HepG2 (cell line): ENCODE data around the gene CCDC106. TPM values are rescaled to one million over a fixed set of nuclear protein-coding genes. Genes with fewer than 3 reads are reported as not detected.

Source experiments
- AGO1 ChIP-seq: fragments of 200-400 bp; formaldehyde crosslinking; IDR thresholded peaks from 2 replicates; pipeline ENCODE4 v1.6.1; 2017; ENCODE audit warnings: mild to moderate bottlenecking, low read depth, low read length, moderate library complexity; ENCODE audit not compliant: poor library complexity, severe bottlenecking
- ASH2L ChIP-seq: fragments of 300-600, 200-600 bp; sonication (generic); IDR thresholded peaks from 2 replicates; pipeline ENCODE4 v1.7.0; 2017; ENCODE audit warnings: low read depth, mild to moderate bottlenecking, moderate library complexity, mixed read lengths, low read length; ENCODE audit not compliant: insufficient read length
- FOSL1 ChIP-seq: sonication (generic); formaldehyde crosslinking; IDR thresholded peaks from 2 replicates; pipeline ENCODE4 v1.9.0; 2021; ENCODE audit warnings: missing genetic modification reagents, borderline replicate concordance
- MAZ ChIP-seq, 2 experiments: sonication (generic) in 1 of 2; formaldehyde crosslinking in 1 of 2; IDR thresholded peaks; 2 replicates each; pipeline versions ENCODE4 v1.5.0 to v1.6.1; 2012 to 2020; ENCODE audit warnings: low read depth in 2 of 2, mild to moderate bottlenecking in 2 of 2, borderline replicate concordance in 1 of 2, improper control_type of control experiment in 1 of 2, low read length in 1 of 2, missing genetic modification reagents in 1 of 2, moderate library complexity in 1 of 2
- MTF1 ChIP-seq: sonication (generic); formaldehyde crosslinking; IDR thresholded peaks from 2 replicates; pipeline ENCODE4 v1.5.0; 2020; ENCODE audit warnings: missing genetic modification reagents
- NFATC3 ChIP-seq: sonication (generic); formaldehyde crosslinking; IDR thresholded peaks from 2 replicates; pipeline ENCODE4 v1.5.1; 2020; ENCODE audit warnings: mild to moderate bottlenecking, missing genetic modification reagents
- ONECUT2 ChIP-seq: sonication (generic); formaldehyde crosslinking; IDR thresholded peaks from 2 replicates; pipeline ENCODE4 v1.4.0; 2020; ENCODE audit warnings: missing genetic modification reagents
- PAX8 ChIP-seq: sonication (generic); formaldehyde crosslinking; IDR thresholded peaks from 2 replicates; pipeline ENCODE4 v1.8.0; 2022; ENCODE audit warnings: mild to moderate bottlenecking, missing genetic modification reagents, borderline replicate concordance
- TOE1 ChIP-seq: sonication (generic); formaldehyde crosslinking; IDR thresholded peaks from 2 replicates; pipeline ENCODE4 v1.4.0; 2020; ENCODE audit warnings: mild to moderate bottlenecking, missing genetic modification reagents
- TOPORS ChIP-seq: sonication (generic); formaldehyde crosslinking; IDR thresholded peaks from 2 replicates; pipeline ENCODE4 v1.8.0; 2023; ENCODE audit warnings: mild to moderate bottlenecking, missing genetic modification reagents
- ZBED4 ChIP-seq: sonication (generic); formaldehyde crosslinking; IDR thresholded peaks from 2 replicates; pipeline ENCODE4 v1.4.0; 2020; ENCODE audit warnings: missing genetic modification reagents, borderline replicate concordance
- ZFP82 ChIP-seq: sonication (generic); formaldehyde crosslinking; IDR thresholded peaks from 2 replicates; pipeline ENCODE4 v1.5.1; 2020; ENCODE audit warnings: mild to moderate bottlenecking, missing genetic modification reagents, borderline replicate concordance
- ZNF296 ChIP-seq: sonication (generic); formaldehyde crosslinking; conservative IDR thresholded peaks from 2 replicates; pipeline ENCODE4 v1.5.0; 2020; ENCODE audit warnings: mild to moderate bottlenecking, missing genetic modification reagents
- ZNF552 ChIP-seq: sonication (generic); formaldehyde crosslinking; IDR thresholded peaks from 2 replicates; pipeline ENCODE4 v1.9.0; 2022; ENCODE audit warnings: missing genetic modification reagents, mild to moderate bottlenecking, borderline replicate concordance
- ZNF556 ChIP-seq: sonication (generic); formaldehyde crosslinking; IDR thresholded peaks from 2 replicates; pipeline ENCODE4 v1.4.0; 2020; ENCODE audit warnings: mild to moderate bottlenecking, missing genetic modification reagents, borderline replicate concordance
- ZNF704 ChIP-seq: sonication (generic); formaldehyde crosslinking; IDR thresholded peaks from 2 replicates; pipeline ENCODE4 v1.8.1; 2023; ENCODE audit warnings: mild to moderate bottlenecking, inconsistent platforms, moderate library complexity, missing genetic modification reagents, borderline replicate concordance
- ZNF737 ChIP-seq: sonication (generic); formaldehyde crosslinking; IDR thresholded peaks from 2 replicates; pipeline ENCODE4 v1.5.0; 2020; ENCODE audit warnings: missing genetic modification reagents, mild to moderate bottlenecking, borderline replicate concordance
- ZNF777 ChIP-seq: sonication (generic); formaldehyde crosslinking; IDR thresholded peaks from 2 replicates; pipeline ENCODE4 v1.4.0; 2020; ENCODE audit warnings: missing genetic modification reagents
- ZNF850 ChIP-seq: sonication (generic); formaldehyde crosslinking; conservative IDR thresholded peaks from 2 replicates; pipeline ENCODE4 v1.9.0; 2021; ENCODE audit warnings: mild to moderate bottlenecking, missing genetic modification reagents
- polyA plus RNA-seq, 8 experiments: library from polyadenylated mRNA; depleted of rRNA in 3 of 8; stranded (reverse) in 7 of 8; unstranded in 1 of 8; fragments of >200 nt; fragmentation: Illumina TruSeq in 4 of 8; extraction: Trizol in 4 of 8; gene quantifications; 2 replicates each; pipeline versions ENCODE4 v1.2.1 to v1.2.3, GENCODE V29; 2011 to 2016; ENCODE audit warnings: low read depth in 4 of 8, missing spikeins in 1 of 8, mixed read lengths in 1 of 8; ENCODE audit not compliant: insufficient read depth in 1 of 8
- total RNA-seq, 5 experiments: library from RNA; depleted of rRNA; stranded (reverse); fragments of >200 nt; fragmentation: Illumina TruSeq; extraction: Trizol; gene quantifications; 2 replicates each; pipeline ENCODE4 v1.2.3, GENCODE V29; 2016; ENCODE audit warnings: low read depth in 1 of 5
- TF ChIP-seq, protein P1 (sequence below): sonication (generic); formaldehyde crosslinking; conservative IDR thresholded peaks from 2 replicates; pipeline ENCODE4 v1.8.0; 2022; ENCODE audit warnings: mild to moderate bottlenecking, moderate library complexity, missing genetic modification reagents

CCDC106 gene
- total and polyA plus RNA-seq, 2 of the 13 experiments (the other 11 are each of a cell fraction or from before 2014, with no cell fraction given) = 4.7 to 8.8 TPM

DNA sequence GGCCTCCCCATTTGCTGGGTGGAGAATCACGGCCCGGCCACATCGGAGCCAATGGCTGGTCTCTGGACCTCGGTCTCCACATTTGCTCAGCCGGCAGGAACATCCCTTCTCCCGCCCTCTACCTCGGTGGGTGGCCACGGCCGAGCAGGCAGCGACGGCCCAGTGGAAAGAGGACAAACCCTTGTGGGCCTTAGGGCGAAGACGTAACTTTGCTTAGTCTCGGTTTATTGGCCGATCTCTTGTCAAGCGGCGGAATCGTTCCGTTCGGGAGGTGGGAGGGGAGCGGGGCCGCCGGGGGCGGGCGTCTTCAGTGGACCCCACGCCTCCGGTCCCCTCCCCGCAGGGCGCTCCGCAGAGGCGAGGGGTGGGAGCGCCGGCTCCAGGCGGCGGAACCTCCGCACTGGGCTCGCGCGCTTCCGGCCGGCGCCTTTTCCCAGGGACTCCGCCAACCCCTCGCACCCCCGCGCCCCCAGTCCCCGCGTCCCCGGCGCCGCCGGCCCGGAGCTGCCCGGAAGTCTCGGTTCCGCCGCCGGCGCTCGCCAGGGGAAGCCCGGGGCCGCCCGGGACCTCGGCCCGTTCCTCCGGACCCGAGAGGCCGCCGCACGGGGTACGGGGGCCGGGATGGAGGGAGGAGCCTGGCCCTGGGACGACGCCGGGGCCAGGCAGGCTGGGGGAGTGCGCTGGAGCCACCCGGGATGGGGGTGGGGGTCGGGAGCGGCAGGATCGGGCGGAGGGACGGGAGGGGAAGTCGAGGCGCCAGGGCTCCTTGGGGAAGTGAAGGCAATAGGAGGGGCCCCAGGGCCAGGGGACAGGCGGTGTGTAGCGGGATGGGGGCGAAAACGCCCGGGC is 7.2 kb upstream of the CCDC106 start, which contains the start of gene ZNF580 (continued):
- TF ChIP-seq ZBED4 (peak; percentile 76; the same call in 1 of the 2 replicates), ZFP82 (CRISPR knock-in tag) (peak; percentile 82; the same call in 1 of the 2 replicates), PAX8 (CRISPR knock-in tag) (no peak), AGO1 (peak; percentile 97), ZNF777 (peak; percentile 36), ZNF737 (CRISPR knock-in tag) (peak; percentile 49; the same call in 1 of the 2 replicates), MTF1 (CRISPR knock-in tag) (no peak), FOSL1 (CRISPR knock-in tag) (0 out of 2 replicates have a peak, but pooled peaks have one; percentile 7), ZNF850 (CRISPR knock-in tag) (0 out of 2 replicates have a peak, but pooled peaks have one; percentile 78), NFATC3 (CRISPR knock-in tag) (0 out of 2 replicates have a peak, but pooled peaks have one; percentile 10), ONECUT2 (CRISPR knock-in tag) (no peak), ZNF296 (CRISPR knock-in tag) (0 out of 2 replicates have a peak, but pooled peaks have one; percentile 34), ZNF552 (no peak), MAZ (IDR thresholded peaks at IDR 0.05; ENCODE audit: borderline replicate concordance, low read depth, low read length) (peak; percentile 80; the same call in 1 of the 2 replicates), MAZ (CRISPR knock-in tag; IDR thresholded peaks at IDR 0.05; ENCODE audit: low read depth) (peak; percentile 84; the same call in 1 of the 2 replicates), ZNF704 (CRISPR knock-in tag) (0 out of 2 replicates have a peak, but pooled peaks have one; percentile 66), TOE1 (no peak), ASH2L (peak; percentile 36), TOPORS (CRISPR knock-in tag) (no peak), ZNF556 (CRISPR knock-in tag) (peak; percentile 66; the same call in 1 of the 2 replicates)
- TF ChIP-seq, protein P1, sequence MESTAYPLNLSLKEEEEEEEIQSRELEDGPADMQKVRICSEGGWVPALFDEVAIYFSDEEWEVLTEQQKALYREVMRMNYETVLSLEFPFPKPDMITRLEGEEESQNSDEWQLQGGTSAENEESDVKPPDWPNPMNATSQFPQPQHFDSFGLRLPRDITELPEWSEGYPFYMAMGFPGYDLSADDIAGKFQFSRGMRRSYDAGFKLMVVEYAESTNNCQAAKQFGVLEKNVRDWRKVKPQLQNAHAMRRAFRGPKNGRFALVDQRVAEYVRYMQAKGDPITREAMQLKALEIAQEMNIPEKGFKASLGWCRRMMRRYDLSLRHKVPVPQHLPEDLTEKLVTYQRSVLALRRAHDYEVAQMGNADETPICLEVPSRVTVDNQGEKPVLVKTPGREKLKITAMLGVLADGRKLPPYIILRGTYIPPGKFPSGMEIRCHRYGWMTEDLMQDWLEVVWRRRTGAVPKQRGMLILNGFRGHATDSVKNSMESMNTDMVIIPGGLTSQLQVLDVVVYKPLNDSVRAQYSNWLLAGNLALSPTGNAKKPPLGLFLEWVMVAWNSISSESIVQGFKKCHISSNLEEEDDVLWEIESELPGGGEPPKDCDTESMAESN (CRISPR knock-in tag) = 0 out of 2 replicates have a peak, but pooled peaks have one; percentile 4
